Gastroesophageal sphincter (tissue), 4 donors: ENCODE data around the gene PFDN4. TPM values are rescaled to one million over a fixed set of nuclear protein-coding genes. Genes with fewer than 3 reads are reported as not detected.
"Not testable (repeated sequence)": the region's sequence is repeated elsewhere in the genome, so short reads cannot be mapped to it uniquely, and the experiment has no call there.

Experiments
- ATAC-seq: fragments of 150-250 bp; one replicate; pipeline ENCODE4 v1.9.1; 2016; ENCODE audit warnings: mild to moderate bottlenecking, moderate library complexity
- H3K27ac ChIP-seq, 4 donors: fragments of 200-600 bp; sonication (generic) in 3 of 4; 1 replicate in 3 of 4; 2 replicates in 1 of 4; pipeline ENCODE4 v1.5.1; 2016 to 2019
- H3K27me3 ChIP-seq: fragments of 200-600 bp; sonication (generic); one replicate; pipeline ENCODE4 v1.5.1; 2019
- H3K36me3 ChIP-seq, 2 donors: fragments of 200-600 bp; sonication (generic); one replicate each; pipeline ENCODE4 v1.5.1; 2019; ENCODE audit warnings: control low read depth in 1 of 2
- H3K4me1 ChIP-seq, 3 donors: fragments of 200-600 bp; sonication (generic); 1 replicate in 2 of 3; 2 replicates in 1 of 3; pipeline ENCODE4 v1.5.1; 2016 to 2019; ENCODE audit warnings: control low read depth in 2 of 3
- H3K4me3 ChIP-seq, 2 donors: fragments of 200-600 bp; sonication (generic); one replicate each; pipeline ENCODE4 v1.5.1; 2019; ENCODE audit warnings: mild to moderate bottlenecking in 1 of 2, moderate library complexity in 1 of 2
- H3K9me3 ChIP-seq, 3 donors: fragments of 200-600 bp; sonication (generic); one replicate each; pipeline ENCODE4 v1.5.1; 2017 to 2019; ENCODE audit warnings: control low read depth in 2 of 3
- EP300 ChIP-seq: sonication (generic); formaldehyde crosslinking; IDR thresholded peaks from one replicate; pipeline ENCODE4 v1.6.1; 2017; ENCODE audit warnings: antibody characterized with exemption, mild to moderate bottlenecking
- POLR2A ChIP-seq, 2 donors: fragments of 450-650 bp; IDR thresholded peaks; one replicate each; pipeline ENCODE4 v1.6.1; 2017; ENCODE audit warnings: antibody characterized with exemption in 2 of 2, mild to moderate bottlenecking in 2 of 2, moderate library complexity in 1 of 2
- POLR2AphosphoS5 ChIP-seq: sonication (generic); formaldehyde crosslinking; IDR thresholded peaks from one replicate; pipeline ENCODE4 v1.6.1; 2017; ENCODE audit warnings: antibody characterized with exemption
- WGBS, 2 donors: methylation state at CpG; one replicate each; pipeline ENCODE4 v1.1.5; 2018; ENCODE audit warnings: low coverage in 1 of 2; 5-methylcytosine and 5-hydroxymethylcytosine counted together
- total RNA-seq, 4 donors: library from RNA; depleted of rRNA; stranded (reverse); fragments of >200 nt; gene quantifications; one replicate each; pipeline ENCODE4 v1.1.0, GENCODE V29; 2016
- TF ChIP-seq, protein P1 (sequence below), 4 experiments: fragments of 200-600 bp in 2 of 4; fragments of 450-650 bp in 2 of 4; sonication (generic) in 1 of 4; IDR thresholded peaks; one replicate each; pipeline ENCODE4 v1.5.1; 2017 to 2019; ENCODE audit warnings: antibody characterized with exemption in 4 of 4, mild to moderate bottlenecking in 2 of 4, moderate library complexity in 2 of 4

PFDN4 gene
- total RNA-seq, 4 donors from 2014 or later: 39.2 to 91.8 (median 48.5) TPM

DNA sequence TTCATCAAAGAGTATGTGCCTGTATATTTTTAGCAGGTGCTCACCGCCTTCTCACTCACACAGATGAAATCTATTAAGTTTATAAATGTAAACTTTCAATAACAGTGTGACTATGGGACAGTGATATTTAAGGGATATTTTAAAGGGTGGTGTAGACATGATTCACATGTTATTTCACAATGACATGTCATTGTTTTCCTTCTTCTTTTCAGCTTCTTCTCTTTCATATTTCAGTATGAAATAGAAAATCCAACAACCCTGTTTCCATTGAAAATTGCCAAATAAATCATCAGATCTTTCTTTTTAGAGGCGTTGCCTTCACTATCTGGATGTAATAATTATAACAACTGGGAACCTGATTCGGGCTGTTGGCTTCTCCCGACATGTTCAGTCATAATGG is 54.8 kb downstream of the PFDN4 start:
- H3K9me3 ChIP-seq: no peaks in the 10 kb centered on the region
- TF ChIP-seq, protein P1, sequence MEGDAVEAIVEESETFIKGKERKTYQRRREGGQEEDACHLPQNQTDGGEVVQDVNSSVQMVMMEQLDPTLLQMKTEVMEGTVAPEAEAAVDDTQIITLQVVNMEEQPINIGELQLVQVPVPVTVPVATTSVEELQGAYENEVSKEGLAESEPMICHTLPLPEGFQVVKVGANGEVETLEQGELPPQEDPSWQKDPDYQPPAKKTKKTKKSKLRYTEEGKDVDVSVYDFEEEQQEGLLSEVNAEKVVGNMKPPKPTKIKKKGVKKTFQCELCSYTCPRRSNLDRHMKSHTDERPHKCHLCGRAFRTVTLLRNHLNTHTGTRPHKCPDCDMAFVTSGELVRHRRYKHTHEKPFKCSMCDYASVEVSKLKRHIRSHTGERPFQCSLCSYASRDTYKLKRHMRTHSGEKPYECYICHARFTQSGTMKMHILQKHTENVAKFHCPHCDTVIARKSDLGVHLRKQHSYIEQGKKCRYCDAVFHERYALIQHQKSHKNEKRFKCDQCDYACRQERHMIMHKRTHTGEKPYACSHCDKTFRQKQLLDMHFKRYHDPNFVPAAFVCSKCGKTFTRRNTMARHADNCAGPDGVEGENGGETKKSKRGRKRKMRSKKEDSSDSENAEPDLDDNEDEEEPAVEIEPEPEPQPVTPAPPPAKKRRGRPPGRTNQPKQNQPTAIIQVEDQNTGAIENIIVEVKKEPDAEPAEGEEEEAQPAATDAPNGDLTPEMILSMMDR (IDR thresholded peaks at IDR 0.05): no peak
- TF ChIP-seq POLR2A (IDR thresholded peaks at IDR 0.05) (no peak), EP300 (no peak), POLR2AphosphoS5 (no peak)
- H3K36me3 ChIP-seq: no peaks in the 10 kb centered on the region
- no peaks in the 10 kb centered on the region for H3K27me3 ChIP-seq
- no peak overlapping the region for H3K27ac ChIP-seq
- H3K4me1 ChIP-seq: no peaks in the 10 kb centered on the region
- H3K4me3 ChIP-seq: no peak overlapping the region
- no peak for ATAC-seq
- 68 to 97% methylated on average over 4 of the region's 4 CpGs for WGBS, 2 donors

DNA sequence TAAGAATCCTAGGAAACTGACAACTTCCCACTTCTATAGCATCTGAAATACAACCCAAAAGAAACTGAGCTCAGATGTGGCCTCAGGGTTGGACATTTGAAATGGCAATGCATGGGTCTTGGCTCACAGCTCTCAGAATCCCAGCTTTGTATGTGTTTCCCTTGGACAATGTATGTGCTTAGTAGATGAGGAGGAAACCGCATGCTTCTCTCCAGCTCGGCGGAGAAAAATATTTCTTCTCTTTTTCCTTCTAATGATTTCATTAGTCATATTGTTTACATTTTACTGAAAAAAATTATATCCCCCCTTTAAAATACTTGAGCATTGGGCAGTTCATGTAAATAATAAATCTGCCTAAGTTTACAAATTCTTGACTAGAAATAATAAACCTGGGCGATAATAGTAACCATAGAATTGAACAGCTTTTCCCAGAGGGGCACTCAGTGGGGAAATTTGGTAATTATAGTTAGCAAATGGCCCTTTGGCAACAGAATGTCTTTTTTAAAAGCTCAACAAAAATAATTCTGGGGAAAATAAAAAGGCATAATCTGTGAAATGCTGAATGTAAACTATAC is 55.3 kb downstream of the PFDN4 start:
- WGBS, 2 donors: 51 to 63% methylated on average over 4 of the region's 4 CpGs
- TF ChIP-seq EP300 (no peak), POLR2A (IDR thresholded peaks at IDR 0.05) (no peak), POLR2AphosphoS5 (no peak)
- TF ChIP-seq, protein P1 (IDR thresholded peaks at IDR 0.05): no peak
- H3K27me3 ChIP-seq: no peaks in the 10 kb centered on the region
- H3K9me3 ChIP-seq: no peaks in the 10 kb centered on the region
- H3K27ac ChIP-seq: no peak overlapping the region
- no peak for ATAC-seq
- H3K4me3 ChIP-seq: no peak overlapping the region
- H3K36me3 ChIP-seq: no peaks in the 10 kb centered on the region
- H3K4me1 ChIP-seq: no peaks in the 10 kb centered on the region

DNA sequence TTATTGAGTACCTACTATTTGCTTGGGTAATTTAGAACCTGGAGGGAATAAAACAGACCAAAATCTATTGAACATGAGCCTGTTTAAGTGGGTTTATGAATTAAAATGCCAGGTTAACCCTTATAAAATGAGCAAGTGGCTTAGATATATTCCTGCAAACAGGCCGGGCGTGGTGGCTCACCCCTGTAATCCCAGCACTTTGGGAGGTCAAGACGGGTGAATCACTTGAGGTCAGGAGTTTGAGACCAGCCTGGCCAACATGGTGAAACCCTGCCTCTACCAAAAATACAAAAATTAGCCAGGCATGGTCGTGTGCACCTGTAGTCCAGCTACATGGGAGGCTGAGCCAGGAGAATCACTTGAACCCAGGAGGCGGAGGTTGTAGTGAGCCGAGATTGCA is 57.9 kb downstream of the PFDN4 start:
- 75 to 97% methylated on average over 5 of the region's 6 CpGs for WGBS, 2 donors

DNA sequence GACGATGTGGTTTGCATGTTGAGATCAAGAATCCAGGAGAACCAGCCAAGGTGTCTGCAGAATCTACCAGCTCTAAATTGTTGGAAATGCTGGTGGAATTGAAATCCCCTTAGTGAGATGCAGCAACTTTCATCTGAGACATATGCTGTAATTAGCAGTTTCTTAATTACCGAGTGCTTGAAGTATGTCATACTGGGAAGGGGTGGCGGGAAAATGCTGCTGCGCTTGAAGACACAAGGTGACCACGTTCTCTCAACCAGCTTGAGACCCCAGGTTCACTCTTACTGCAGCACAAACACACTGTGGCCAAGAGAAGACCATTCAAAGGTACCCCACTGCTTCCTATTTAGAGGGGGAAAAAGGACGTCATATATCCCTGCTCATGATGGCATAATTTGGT is 59.0 kb downstream of the PFDN4 start:
- no peaks in the 10 kb centered on the region for H3K9me3 ChIP-seq
- H3K27ac ChIP-seq: no peak overlapping the region
- ATAC-seq: no peak
- no peaks in the 10 kb centered on the region for H3K36me3 ChIP-seq
- TF ChIP-seq POLR2AphosphoS5 (no peak), POLR2A (IDR thresholded peaks at IDR 0.05) (no peak), EP300 (no peak)
- TF ChIP-seq, protein P1 (IDR thresholded peaks at IDR 0.05): no peak
- H3K27me3 ChIP-seq: no peaks in the 10 kb centered on the region
- no peak overlapping the region for H3K4me3 ChIP-seq
- no peaks in the 10 kb centered on the region for H3K4me1 ChIP-seq
- 82 to 89% methylated on average over 1 to 4 of the region's 6 CpGs for WGBS, 2 donors

More for the DNA sequence above, 57.9 kb downstream of the PFDN4 start:
- ATAC-seq, H3K27ac ChIP-seq, H3K27me3 ChIP-seq, H3K4me1 ChIP-seq, H3K36me3 ChIP-seq, H3K9me3 ChIP-seq, H3K4me3 ChIP-seq: not testable (repeated sequence)

DNA sequence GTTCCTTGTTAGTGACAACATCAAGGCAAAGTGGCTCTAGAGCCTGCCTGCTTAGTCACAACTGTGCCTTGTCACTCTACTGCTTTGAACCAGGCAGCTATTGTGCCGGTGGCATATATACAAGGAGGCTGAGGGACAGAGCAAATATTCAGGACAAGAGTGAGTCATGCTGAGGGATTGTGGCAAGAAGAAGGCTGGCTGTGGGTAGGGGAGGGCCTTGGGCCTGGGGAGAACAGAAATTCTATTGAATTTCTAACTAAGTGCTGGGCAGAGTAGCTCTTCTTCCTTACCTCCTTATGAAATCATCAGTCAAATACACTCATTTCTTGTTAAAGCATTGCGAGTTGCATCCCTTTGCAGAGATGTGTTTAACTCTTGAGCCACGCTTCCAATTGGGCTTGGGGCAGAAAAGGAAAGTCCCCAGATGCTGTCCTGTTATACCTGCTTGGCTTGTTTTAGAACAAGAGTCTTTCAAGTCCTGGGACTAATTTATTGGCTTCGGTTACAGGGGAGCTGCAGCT is 59.7 kb downstream of the PFDN4 start:
- no peak overlapping the region for H3K27ac ChIP-seq
- 71% methylated on average over 4 of the region's 4 CpGs; no CpG with 5 or more reads in 1 of the 2 donors for WGBS, 2 donors
- no peaks in the 10 kb centered on the region for H3K36me3 ChIP-seq
- no peaks in the 10 kb centered on the region for H3K4me1 ChIP-seq
- H3K27me3 ChIP-seq: no peaks in the 10 kb centered on the region
- H3K4me3 ChIP-seq: no peak overlapping the region
- no peak for ATAC-seq
- no peak for TF ChIP-seq EP300
- no peak for TF ChIP-seq POLR2AphosphoS5
- TF ChIP-seq POLR2A (IDR thresholded peaks at IDR 0.05): no peak
- TF ChIP-seq, protein P1 (IDR thresholded peaks at IDR 0.05): no peak
- no peaks in the 10 kb centered on the region for H3K9me3 ChIP-seq
